Hepatocyte (in vitro differentiated cells): ENCODE measurements around the gene TMCC2. TPM values are rescaled to one million over a fixed set of nuclear protein-coding genes. Genes with fewer than 3 reads are reported as not detected.

Source experiments
- DNase-seq: peaks from one replicate; pipeline ENCODE4 v3.0.0-alpha.2; 2016; ENCODE audit warnings: low spot score
- H2AFZ ChIP-seq: fragments of 200-600 bp; sonication (generic); 2 replicates; pipeline ENCODE4 v1.6.0; 2016; ENCODE audit warnings: antibody characterized with exemption, mild to moderate bottlenecking
- H3K27ac ChIP-seq: fragments of 200-600 bp; sonication (generic); 2 replicates; pipeline ENCODE4 v1.5.1; 2016; ENCODE audit warnings: mild to moderate bottlenecking
- H3K27me3 ChIP-seq: fragments of 200-600 bp; sonication (generic); 2 replicates; pipeline ENCODE4 v1.6.1; 2016
- H3K36me3 ChIP-seq: fragments of 200-600 bp; sonication (generic); replicated peaks from 2 replicates; pipeline ENCODE4 v1.5.1; 2016; ENCODE audit warnings: low read depth; ENCODE audit not compliant: insufficient read depth
- H3K4me1 ChIP-seq: fragments of 200-600 bp; sonication (generic); 2 replicates; pipeline ENCODE4 v1.5.1; 2016; ENCODE audit warnings: mild to moderate bottlenecking, moderate library complexity; ENCODE audit not compliant: insufficient read depth
- H3K4me2 ChIP-seq: fragments of 200-600 bp; sonication (generic); 2 replicates; pipeline ENCODE4 v1.6.0; 2016
- H3K4me3 ChIP-seq: fragments of 200-600 bp; sonication (generic); 2 replicates; pipeline ENCODE4 v1.5.1; 2016; ENCODE audit warnings: mild to moderate bottlenecking
- H3K79me2 ChIP-seq: fragments of 200-600 bp; sonication (generic); 2 replicates; pipeline ENCODE4 v1.6.0; 2017; ENCODE audit warnings: mild to moderate bottlenecking
- H3K9me2 ChIP-seq: fragments of 200-600 bp; sonication (generic); replicated peaks from 2 replicates; pipeline ENCODE4 v1.6.0; 2017; ENCODE audit warnings: mild to moderate bottlenecking; ENCODE audit not compliant: insufficient read depth
- H3K9me3 ChIP-seq: fragments of 200-600 bp; sonication (generic); 2 replicates; pipeline ENCODE4 v1.5.1; 2016; ENCODE audit warnings: low read depth, mild to moderate bottlenecking
- H4K20me1 ChIP-seq: fragments of 200-600 bp; sonication (generic); 2 replicates; pipeline ENCODE4 v1.6.0; 2016; ENCODE audit warnings: mild to moderate bottlenecking; ENCODE audit not compliant: insufficient read depth, poor library complexity, severe bottlenecking
- CTCF ChIP-seq: fragments of 200-600 bp; sonication (generic); IDR thresholded peaks from 2 replicates; pipeline ENCODE4 v1.5.1; 2016; ENCODE audit warnings: antibody characterized with exemption, mild to moderate bottlenecking; ENCODE audit not compliant: poor library complexity
- EZH2 ChIP-seq: fragments of 200-600 bp; sonication (generic); IDR thresholded peaks from 2 replicates; pipeline ENCODE4 v1.6.1; 2016; ENCODE audit warnings: antibody characterized with exemption, mild to moderate bottlenecking, borderline replicate concordance
- EZH2phosphoT487 ChIP-seq: fragments of 200-600 bp; sonication (generic); IDR thresholded peaks from one replicate; pipeline ENCODE4 v1.6.1; 2018; ENCODE audit warnings: antibody characterized with exemption, mild to moderate bottlenecking, low read depth, moderate library complexity; ENCODE audit not compliant: unreplicated experiment, severe bottlenecking
- WGBS: methylation state at CpG from one replicate; pipeline ENCODE4 v1.1.6; 2016; ENCODE audit warnings: low lambda C conversion rate; ENCODE audit errors: missing lambda C conversion rate; 5-methylcytosine and 5-hydroxymethylcytosine counted together
- polyA plus RNA-seq: library from polyadenylated mRNA; unstranded; fragments of >200 nt; fragmentation: Nextera tagmentation; extraction: Ambion mirVana; gene quantifications from 2 replicates; pipeline ENCODE4 v1.2.1, GENCODE V29; 2016
- total RNA-seq: library from RNA; depleted of rRNA; stranded (reverse); fragments of >200 nt; gene quantifications from 2 replicates; pipeline ENCODE4 v1.2.3, GENCODE V29; 2014

The TMCC2 gene
- total and polyA plus RNA-seq, 2 experiments from 2014 or later = 2.5 to 2.9 TPM

- peak overlapping the region; percentile 97 for H3K27ac ChIP-seq
- no peak overlapping the region for H3K4me3 ChIP-seq
- H3K79me2 ChIP-seq = no peaks in the 10 kb centered on the region
- 90% methylated on average over 16 of the region's 20 CpGs for WGBS
- no peak overlapping the region for H3K4me2 ChIP-seq
- no peak for DNase-seq
- no peaks in the 10 kb centered on the region for H3K9me2 ChIP-seq
- no peaks in the 10 kb centered on the region for H4K20me1 ChIP-seq
- H2AFZ ChIP-seq = no peak overlapping the region
- H3K36me3 ChIP-seq = no peaks in the 10 kb centered on the region
- no peak for TF ChIP-seq CTCF
- TF ChIP-seq EZH2phosphoT487 = no peak
- TF ChIP-seq EZH2 = no peak
- H3K27me3 ChIP-seq = no peaks in the 10 kb centered on the region
- H3K9me3 ChIP-seq = no peaks in the 10 kb centered on the region
- peaks cover 39% of the 10 kb centered on the region for H3K4me1 ChIP-seq
These were observed 75.6 kb downstream of the TMCC2 start for GRCh38 chr1:205303247-205303888.

- Histone ChIP-seq H3K79me2 (peaks cover 3% of the 10 kb centered on the region), H3K4me1 (peaks cover 41% of the 10 kb centered on the region), H3K27me3 (no peaks in the 10 kb centered on the region), H3K4me3 (no peak overlapping the region), H4K20me1 (no peaks in the 10 kb centered on the region), H3K4me2 (no peak overlapping the region), H3K27ac (no peak overlapping the region), H2AFZ (no peak overlapping the region), H3K9me2 (no peaks in the 10 kb centered on the region), H3K9me3 (no peaks in the 10 kb centered on the region), H3K36me3 (no peaks in the 10 kb centered on the region)
- TF ChIP-seq EZH2phosphoT487 = no peak
- TF ChIP-seq EZH2 = no peak
- no peak for TF ChIP-seq CTCF
- whole genome bisulfite sequencing = 98% methylated on average over 19 of the region's 19 CpGs
- no peak for DNase-seq
These were observed 76.4 kb downstream of the TMCC2 start for GRCh38 chr1:205304046-205304694.

- no peaks in the 10 kb centered on the region for H3K36me3 ChIP-seq
- peaks cover 41% of the 10 kb centered on the region for H3K4me1 ChIP-seq
These were observed 76.9 kb downstream of the TMCC2 start for GRCh38 chr1:205304695-205305070.

More at GRCh38 chr1:205304695-205305070, 76.9 kb downstream of the TMCC2 start:
- H3K79me2 ChIP-seq = peaks cover 7% of the 10 kb centered on the region
- DNase-seq = no peak
- H3K4me2 ChIP-seq = no peak overlapping the region
- no peak overlapping the region for H3K4me3 ChIP-seq
- no peaks in the 10 kb centered on the region for H4K20me1 ChIP-seq
- no peak for TF ChIP-seq CTCF
- TF ChIP-seq EZH2 = no peak
- TF ChIP-seq EZH2phosphoT487 = no peak
- 88% methylated on average over 1 of the region's 1 CpG for WGBS
- H2AFZ ChIP-seq = no peak overlapping the region
- no peak overlapping the region for H3K27ac ChIP-seq
- no peaks in the 10 kb centered on the region for H3K9me2 ChIP-seq
- H3K9me3 ChIP-seq = no peaks in the 10 kb centered on the region
- no peaks in the 10 kb centered on the region for H3K27me3 ChIP-seq
